H1 (cell line): ENCODE results near the gene SARNP. TPM values are rescaled to one million over a fixed set of nuclear protein-coding genes. Genes with fewer than 3 reads are reported as not detected.

Experiments
- CTCF ChIA-PET: fragments of 300-600 bp; sonication (Branson Sonifier 250); formaldehyde crosslinking; loops from one replicate; lab custom pipeline; 2021; ENCODE audit not compliant: partially characterized antibody; lab: Charles Lee
- POLR2A ChIA-PET: fragments of 300-600 bp; sonication (Branson Sonifier 250); formaldehyde crosslinking; loops from one replicate; lab custom pipeline; 2021; ENCODE audit warnings: inconsistent platforms; ENCODE audit not compliant: partially characterized antibody; lab: Charles Lee
- DNase-seq, 2 experiments: peaks; one replicate each; pipeline versions ENCODE4 v3.0.0 to v3.0.0-alpha.2; 2010 to 2022; ENCODE audit warnings: low spot score in 2 of 2, low read depth in 1 of 2, mixed read lengths in 1 of 2
- FAIRE-seq: peaks from 2 replicates; lab custom pipeline; 2011; peaks lifted over from hg19 to GRCh38; lab: Jason Lieb, UNC
- H2AFZ ChIP-seq: 2 replicates; pipeline ENCODE4 v1.8.1; 2012; ENCODE audit warnings: low read length, inconsistent platforms
- H2AK5ac ChIP-seq: 2 replicates; pipeline ENCODE4 v1.6.1; 2013; ENCODE audit warnings: low read depth, low read length
- H2BK120ac ChIP-seq: replicated peaks from 2 replicates; pipeline ENCODE3; 2013; ENCODE audit warnings: low read depth, low read length, inconsistent platforms
- H2BK12ac ChIP-seq: 2 replicates; pipeline ENCODE4 v1.6.1; 2013; ENCODE audit warnings: low read depth, low read length
- H2BK15ac ChIP-seq: 2 replicates; pipeline ENCODE4 v1.6.1; 2013; ENCODE audit warnings: low read length
- H2BK20ac ChIP-seq: 2 replicates; pipeline ENCODE4 v1.6.1; 2013; ENCODE audit warnings: low read length
- H2BK5ac ChIP-seq: 2 replicates; pipeline ENCODE4 v1.6.1; 2013; ENCODE audit warnings: low read depth, low read length
- H3K14ac ChIP-seq: 2 replicates; pipeline ENCODE4 v1.6.1; 2013; ENCODE audit warnings: inconsistent platforms; ENCODE audit not compliant: insufficient read length
- H3K18ac ChIP-seq: 2 replicates; pipeline ENCODE4 v1.6.1; 2013; ENCODE audit warnings: low read length; ENCODE audit errors: extremely low read depth
- H3K23ac ChIP-seq: 2 replicates; pipeline ENCODE4 v1.6.1; 2013; ENCODE audit warnings: inconsistent platforms; ENCODE audit not compliant: insufficient read length
- H3K23me2 ChIP-seq: 2 replicates; pipeline ENCODE4 v1.6.1; 2013; ENCODE audit warnings: low read depth, low read length
- H3K27ac ChIP-seq: 2 replicates; pipeline ENCODE4 v1.6.1; 2011; ENCODE audit warnings: low read depth, low read length, inconsistent platforms
- H3K27me3 ChIP-seq, 4 experiments: replicated peaks in 1 of 4; 1 replicate in 1 of 4; 2 replicates in 3 of 4; pipeline versions ENCODE4 v1.6.1 to v1.8.1; 2011 to 2013; ENCODE audit warnings: low read length in 3 of 4, mild to moderate bottlenecking in 3 of 4, inconsistent platforms in 2 of 4, mixed read lengths in 2 of 4, moderate library complexity in 1 of 4; ENCODE audit not compliant: control insufficient read depth in 3 of 4, insufficient read depth in 3 of 4; ENCODE audit errors: extremely low read depth in 1 of 4
- H3K36me3 ChIP-seq, 4 experiments: 2 replicates each; pipeline versions ENCODE4 v1.6.1 to v1.8.1; 2011 to 2013; ENCODE audit warnings: mild to moderate bottlenecking in 4 of 4, low read length in 3 of 4, moderate library complexity in 2 of 4, control low read depth in 1 of 4, inconsistent platforms in 1 of 4; ENCODE audit not compliant: insufficient read depth in 4 of 4, control insufficient read depth in 2 of 4
- H3K4ac ChIP-seq: replicated peaks from 2 replicates; pipeline ENCODE3; 2013; ENCODE audit warnings: low read length, low read depth, mixed read lengths, inconsistent platforms; ENCODE audit not compliant: insufficient read length
- H3K4me1 ChIP-seq, 4 experiments: replicated peaks in 1 of 4; 1 replicate in 1 of 4; 2 replicates in 3 of 4; pipeline versions ENCODE4 v1.6.1 to v1.8.1; 2011 to 2013; ENCODE audit warnings: low read length in 3 of 4, inconsistent platforms in 2 of 4, mixed read lengths in 1 of 4; ENCODE audit not compliant: insufficient read depth in 4 of 4, control insufficient read depth in 3 of 4
- H3K4me2 ChIP-seq, 2 experiments: 2 replicates each; pipeline versions ENCODE4 v1.6.1 to v1.8.1; 2011 to 2013; ENCODE audit warnings: low read depth in 2 of 2, low read length in 2 of 2, control low read depth in 1 of 2, inconsistent platforms in 1 of 2, mild to moderate bottlenecking in 1 of 2; ENCODE audit not compliant: insufficient read depth in 1 of 2
- H3K4me3 ChIP-seq, 4 experiments: fragments of 200-600, 300-600 bp in 1 of 4; sonication (generic), shearing (Covaris generic), sonication (Bioruptor Twin) in 1 of 4; 2 replicates each; pipeline versions ENCODE4 v1.5.1 to v1.8.1; 2011 to 2016; ENCODE audit warnings: low read length in 4 of 4, low read depth in 3 of 4, control low read depth in 2 of 4, inconsistent platforms in 2 of 4, mild to moderate bottlenecking in 2 of 4, mixed read lengths in 1 of 4, moderate library complexity in 1 of 4; ENCODE audit not compliant: insufficient read depth in 2 of 4; ENCODE audit errors: extremely low read depth in 1 of 4
- H3K56ac ChIP-seq: replicated peaks from 2 replicates; pipeline ENCODE3; 2013; ENCODE audit warnings: low read depth, mild to moderate bottlenecking, mixed read lengths, low read length, inconsistent platforms; ENCODE audit not compliant: insufficient read length
- H3K79me1 ChIP-seq: 2 replicates; pipeline ENCODE4 v1.6.1; 2013; ENCODE audit warnings: low read depth, low read length, control low read depth
- H3K79me2 ChIP-seq, 2 experiments: 2 replicates each; pipeline versions ENCODE4 v1.6.1 to v1.8.1; 2012 to 2013; ENCODE audit warnings: low read length in 2 of 2, mild to moderate bottlenecking in 2 of 2, inconsistent platforms in 1 of 2; ENCODE audit not compliant: insufficient read depth in 2 of 2, control insufficient read depth in 1 of 2
- H3K9ac ChIP-seq, 4 experiments: replicated peaks in 1 of 4; 1 replicate in 1 of 4; 2 replicates in 3 of 4; pipeline versions ENCODE4 v1.6.1 to v1.8.1; 2011 to 2013; ENCODE audit warnings: low read depth in 3 of 4, low read length in 3 of 4, control low read depth in 2 of 4, mild to moderate bottlenecking in 2 of 4, moderate library complexity in 2 of 4, inconsistent platforms in 1 of 4; ENCODE audit errors: extremely low read depth in 1 of 4
- H3K9me3 ChIP-seq, 2 experiments: 2 replicates each; pipeline versions ENCODE4 v1.6.1 to v1.8.1; 2012 to 2013; ENCODE audit warnings: mild to moderate bottlenecking in 2 of 2, moderate library complexity in 2 of 2, control low read depth in 1 of 2, inconsistent platforms in 1 of 2, low read depth in 1 of 2, low read length in 1 of 2, mixed read lengths in 1 of 2; ENCODE audit not compliant: insufficient read depth in 2 of 2
- H4K20me1 ChIP-seq, 2 experiments: replicated peaks in 1 of 2; 2 replicates each; pipeline versions ENCODE3 to v1.8.1; 2011 to 2013; ENCODE audit warnings: inconsistent platforms in 2 of 2, low read length in 2 of 2, mild to moderate bottlenecking in 1 of 2; ENCODE audit not compliant: insufficient read depth in 2 of 2, control insufficient read depth in 1 of 2
- H4K5ac ChIP-seq: 2 replicates; pipeline ENCODE4 v1.6.1; 2013; ENCODE audit warnings: low read length, low read depth, mixed read lengths, inconsistent platforms; ENCODE audit not compliant: insufficient read length
- H4K8ac ChIP-seq: 2 replicates; pipeline ENCODE4 v1.8.0; 2013; ENCODE audit warnings: mild to moderate bottlenecking, moderate library complexity, low read length, inconsistent platforms; ENCODE audit not compliant: insufficient read depth; ENCODE audit errors: extremely low read depth
- H4K91ac ChIP-seq: replicated peaks from 2 replicates; pipeline ENCODE3; 2013; ENCODE audit warnings: low read length, mixed read lengths, inconsistent platforms; ENCODE audit not compliant: insufficient read length
- ASH2L ChIP-seq: fragments of 200-600, 300-600 bp; sonication (generic); IDR thresholded peaks from one replicate; pipeline ENCODE4 v1.7.1; 2017; ENCODE audit warnings: low read length
- CHD2 ChIP-seq: IDR thresholded peaks from 2 replicates; pipeline ENCODE4 v1.6.1; 2012; ENCODE audit warnings: low read length, improper control_type of control experiment
- EZH2 ChIP-seq: fragments of 200-600 bp; sonication (generic); IDR thresholded peaks from 2 replicates; pipeline ENCODE4 v1.7.1; 2012; ENCODE audit warnings: low read depth, mild to moderate bottlenecking, moderate library complexity, low read length, inconsistent platforms; ENCODE audit not compliant: severe bottlenecking
- SAP30 ChIP-seq: fragments of 300-600 bp; sonication (generic); IDR thresholded peaks from 2 replicates; pipeline ENCODE4 v1.7.1; 2012; ENCODE audit warnings: low read length, moderate library complexity, mild to moderate bottlenecking, inconsistent platforms; ENCODE audit not compliant: insufficient read depth, insufficient replicate concordance
- SRF ChIP-seq: IDR thresholded peaks from 2 replicates; pipeline ENCODE4 v1.6.1; 2011; ENCODE audit warnings: mild to moderate bottlenecking, low read depth, low read length, moderate library complexity
- polyA plus RNA-seq, 7 experiments: library from polyadenylated mRNA; depleted of rRNA in 3 of 7; stranded (reverse) in 5 of 7; unstranded in 2 of 7; fragments of >200 nt in 5 of 7; fragments of 200-250 nt in 2 of 7; gene quantifications; 1 replicate in 5 of 7; 2 replicates in 1 of 7; 4 replicates in 1 of 7; pipeline versions ENCODE4 v1.2.1 to v1.2.3, GENCODE V29; 2011 to 2013; ENCODE audit warnings: missing spikeins in 2 of 7, mixed read lengths in 2 of 7
- total RNA-seq: library from RNA; stranded (reverse); fragmentation: NEBNext Ultra II Directional; extraction: Animal tissue kit (Norgen Biotek cat#: 25700); gene quantifications from 2 replicates; pipeline ENCODE4 v1.2.1, GENCODE V29; 2021

The SARNP gene
- total and polyA plus RNA-seq, 2 of the 8 experiments (the other 6 are each of a cell fraction or from before 2014, with no cell fraction given), result 114 to 226 TPM

GRCh38 chr12:55795950-55796349, 21.6 kb downstream of the SARNP start:
- FAIRE-seq, result no peak
- Histone ChIP-seq H3K36me3 (peaks cover 11 to 72% (median 40%) of the 10 kb centered on the region in 4 experiments), H3K4me1 (no peaks in the 10 kb centered on the region), H4K5ac (no peak overlapping the region), H2BK20ac (no peak overlapping the region), H3K23ac (no peak overlapping the region), H2AK5ac (no peak overlapping the region), H3K18ac (no peak overlapping the region), H2BK120ac (no peak overlapping the region), H3K4me2 (no peak overlapping the region), H4K8ac (no peak overlapping the region), H3K4ac (no peak overlapping the region), H2BK12ac (no peak overlapping the region), H4K91ac (no peak overlapping the region), H4K20me1 (peaks cover 0 to 4% of the 10 kb centered on the region in 2 experiments), H3K9me3 (no peaks in the 10 kb centered on the region), H3K56ac (no peak overlapping the region), H3K4me3 (no peak overlapping the region), H3K79me2 (peaks cover 0 to 10% of the 10 kb centered on the region in 2 experiments; a peak in 2 of 4 replicates), H3K79me1 (no peaks in the 10 kb centered on the region; the same call in none of the 2 replicates), H3K27ac (no peak overlapping the region), H3K14ac (no peak overlapping the region), H3K27me3 (no peaks in the 10 kb centered on the region), H2AFZ (no peak overlapping the region), H2BK15ac (no peak overlapping the region), H3K23me2 (no peaks in the 10 kb centered on the region), H2BK5ac (no peak overlapping the region), H3K9ac (no peak overlapping the region)
- TF ChIP-seq SRF, result no peak
- TF ChIP-seq EZH2, result no peak
- TF ChIP-seq CHD2, result no peak
- TF ChIP-seq SAP30, result no peak
- TF ChIP-seq ASH2L, result no peak
- ChIA-PET CTCF (interaction anchor here (0.9 to 9.8 kb wide), 15 partner anchors 10 to 149 kb away, joined by 3 to 145 read pairs (median 7); partner anchors contain the start of genes GDF11, ORMDL2 and SARNP), POLR2A (interaction anchor here (0.8 to 2.6 kb wide), 6 partner anchors 15 to 58 kb away, joined by 3 to 8 read pairs (median 4); partner anchors contain the start of genes ORMDL2 and SARNP)
- DNase-seq, result no peak
